KOPT-K1 (cell line): Measurements from ENCODE around the gene NUP58.
"Not testable (repeated sequence)": the region's sequence is repeated elsewhere in the genome, so short reads cannot be mapped to it uniquely, and the experiment has no call there.

Source experiments
- H3K27ac ChIP-seq: fragments of 200-600 bp; sonication (generic); 2 replicates; pipeline ENCODE4 v1.5.1; 2016; ENCODE audit warnings: antibody characterized with exemption, mild to moderate bottlenecking, low read depth, low read length; ENCODE audit not compliant: poor library complexity, severe bottlenecking
- H3K36me3 ChIP-seq: fragments of 200-600 bp; sonication (generic); 2 replicates; pipeline ENCODE4 v1.5.1; 2017; ENCODE audit warnings: antibody characterized with exemption, mild to moderate bottlenecking, low read length, moderate library complexity; ENCODE audit not compliant: insufficient read depth
- H3K9me3 ChIP-seq: fragments of 200-600 bp; sonication (generic); 2 replicates; pipeline ENCODE4 v1.5.1; 2017; ENCODE audit warnings: antibody characterized with exemption, low read length, mild to moderate bottlenecking; ENCODE audit not compliant: insufficient read depth, poor library complexity, severe bottlenecking

The NUP58 gene

GRCh38 chr13:25286969-25287961 lies 14.2 kb upstream of the NUP58 start, which contains the start of gene MTMR6:
MTMR6 (minus strand) TSS chr13:25287488; CDS start chr13:25287247, 241 bp downstream.
- Histone ChIP-seq H3K9me3 (no peaks in the 10 kb centered on the region), H3K27ac (peak within 1 kb of the TSS; percentile 82), H3K36me3 (no peaks in the 10 kb centered on the region; the same call in 1 of the 2 replicates)

GRCh38 chr13:25288966-25289365 lies 12.5 kb upstream of the NUP58 start:
- no peaks in the 10 kb centered on the region for H3K36me3 ChIP-seq

GRCh38 chr13:25291691-25292090 lies 9.7 kb upstream of the NUP58 start:
- Histone ChIP-seq H3K36me3 (no peaks in the 10 kb centered on the region), H3K9me3 (no peaks in the 10 kb centered on the region), H3K27ac (peak overlapping the region; percentile 49)

More at GRCh38 chr13:25288966-25289365, 12.5 kb upstream of the NUP58 start:
- Histone ChIP-seq H3K9me3 (no peaks in the 10 kb centered on the region), H3K27ac (no peak overlapping the region)

- H3K9me3 ChIP-seq: no peaks in the 10 kb centered on the region
- peak overlapping the region; percentile 49 for H3K27ac ChIP-seq
These were observed 9.1 kb upstream of the NUP58 start for GRCh38 chr13:25292301-25292700.

GRCh38 chr13:25295228-25295627 lies 6.2 kb upstream of the NUP58 start:
- no peaks in the 10 kb centered on the region for H3K36me3 ChIP-seq
- H3K27ac ChIP-seq: no peak overlapping the region

More at GRCh38 chr13:25292301-25292700, 9.1 kb upstream of the NUP58 start:
- no peaks in the 10 kb centered on the region for H3K36me3 ChIP-seq

GRCh38 chr13:25295701-25296100 lies 5.7 kb upstream of the NUP58 start:
- no peaks in the 10 kb centered on the region for H3K36me3 ChIP-seq
- H3K27ac ChIP-seq: no peak overlapping the region
- H3K9me3 ChIP-seq: no peaks in the 10 kb centered on the region

More at GRCh38 chr13:25295228-25295627, 6.2 kb upstream of the NUP58 start:
- no peaks in the 10 kb centered on the region for H3K9me3 ChIP-seq

- peak overlapping the region; percentile 83 for H3K27ac ChIP-seq
These were observed 521 bp upstream of the NUP58 start for GRCh38 chr13:25300861-25301346.

GRCh38 chr13:25302121-25302520 lies 696 bp downstream of the NUP58 start:
- Histone ChIP-seq H3K36me3 (peaks cover 40% of the 10 kb centered on the region), H3K27ac (peak overlapping the region; percentile 83), H3K9me3 (no peaks in the 10 kb centered on the region)

More at GRCh38 chr13:25300861-25301346, 521 bp upstream of the NUP58 start:
- H3K9me3 ChIP-seq: no peaks in the 10 kb centered on the region
- peaks cover 28% of the 10 kb centered on the region for H3K36me3 ChIP-seq

GRCh38 chr13:25306671-25307464 lies 5.4 kb downstream of the NUP58 start:
- Histone ChIP-seq H3K9me3 (no peaks in the 10 kb centered on the region), H3K27ac (no peak overlapping the region), H3K36me3 (peaks cover 87% of the 10 kb centered on the region)

GRCh38 chr13:25310891-25311290 lies 9.5 kb downstream of the NUP58 start:
- no peak overlapping the region for H3K27ac ChIP-seq
- peaks cover 99% of the 10 kb centered on the region for H3K36me3 ChIP-seq
- H3K9me3 ChIP-seq: no peaks in the 10 kb centered on the region

- peaks cover 100% of the 10 kb centered on the region for H3K36me3 ChIP-seq
- not testable (repeated sequence) for H3K27ac ChIP-seq, H3K9me3 ChIP-seq
These were observed 17.5 kb downstream of the NUP58 start for GRCh38 chr13:25318946-25319345.

- H3K36me3 ChIP-seq: peaks cover 100% of the 10 kb centered on the region
- no peaks in the 10 kb centered on the region for H3K9me3 ChIP-seq
- no peak overlapping the region for H3K27ac ChIP-seq
These were observed 18.3 kb downstream of the NUP58 start for GRCh38 chr13:25319771-25320170.

GRCh38 chr13:25324100-25324499 lies 22.7 kb downstream of the NUP58 start:
- Histone ChIP-seq H3K36me3 (peaks cover 100% of the 10 kb centered on the region), H3K9me3 (no peaks in the 10 kb centered on the region), H3K27ac (no peak overlapping the region)

- Histone ChIP-seq H3K36me3 (peaks cover 100% of the 10 kb centered on the region), H3K27ac (no peak overlapping the region), H3K9me3 (no peaks in the 10 kb centered on the region)
These were observed 28.3 kb downstream of the NUP58 start for GRCh38 chr13:25329706-25330105.

GRCh38 chr13:25330541-25330940 lies 29.1 kb downstream of the NUP58 start:
- Histone ChIP-seq H3K9me3 (no peaks in the 10 kb centered on the region), H3K27ac (no peak overlapping the region), H3K36me3 (peaks cover 100% of the 10 kb centered on the region)
